HG03108 (cell line): ENCODE measurements around the gene WHAMM.

ENCODE experiments used
- ATAC-seq: cut with Tn5 transposase; IDR thresholded peaks from one replicate; pipeline ENCODE4 v1.9.1; 2021; ENCODE audit warnings: moderate library complexity; ENCODE audit not compliant: unreplicated experiment

Gene WHAMM

DNA sequence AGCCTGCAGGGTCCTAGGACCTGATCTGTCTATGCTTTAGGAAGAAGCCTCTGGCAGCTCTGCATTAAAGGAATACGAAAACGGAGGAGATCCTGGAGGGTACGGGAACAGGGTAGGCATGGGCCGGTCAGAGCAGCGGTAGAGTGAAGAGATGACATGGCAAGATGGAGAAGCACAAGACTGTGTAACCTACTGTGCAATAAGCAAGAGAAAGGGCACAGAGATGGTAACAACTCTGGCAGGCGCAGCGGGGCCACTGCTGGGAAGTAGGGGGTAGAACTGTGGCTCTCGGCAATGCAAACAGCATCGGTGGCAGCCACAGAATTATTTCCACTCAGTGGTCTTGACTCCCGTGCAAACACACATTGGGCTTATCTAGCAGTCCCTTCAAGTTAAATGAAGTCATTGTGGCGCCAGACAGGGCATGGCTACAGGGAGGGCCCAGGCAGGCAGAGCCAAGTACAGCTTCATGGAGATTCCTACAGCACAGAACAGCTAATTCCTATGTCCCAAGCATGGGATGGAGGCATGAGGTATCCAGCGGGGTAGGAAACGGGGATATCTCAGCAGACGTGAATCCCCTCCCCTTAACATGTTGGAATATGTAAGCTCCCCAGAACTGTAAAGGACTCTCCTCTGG lies 28.8 kb downstream of the WHAMM start:
- no peak for ATAC-seq

DNA sequence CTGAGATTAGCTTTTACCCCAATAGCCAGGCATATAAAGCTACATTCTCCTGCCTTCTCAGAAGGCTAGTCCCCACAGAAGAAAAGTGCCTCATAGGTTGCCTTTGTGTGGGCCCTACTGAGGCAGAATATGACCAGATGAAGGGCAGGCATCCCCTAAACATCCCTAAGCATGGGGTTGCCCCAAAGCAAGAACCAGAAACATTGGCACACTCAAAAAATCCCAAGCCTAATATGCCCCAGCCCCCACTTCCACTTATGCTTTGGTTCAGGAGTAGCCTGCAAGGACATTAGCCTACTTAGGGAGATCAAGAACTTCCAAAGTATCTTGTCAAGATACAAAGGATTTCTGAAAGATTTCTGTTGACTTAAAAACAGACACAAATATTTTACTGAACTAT lies 29.7 kb downstream of the WHAMM start:
- no peak for ATAC-seq

DNA sequence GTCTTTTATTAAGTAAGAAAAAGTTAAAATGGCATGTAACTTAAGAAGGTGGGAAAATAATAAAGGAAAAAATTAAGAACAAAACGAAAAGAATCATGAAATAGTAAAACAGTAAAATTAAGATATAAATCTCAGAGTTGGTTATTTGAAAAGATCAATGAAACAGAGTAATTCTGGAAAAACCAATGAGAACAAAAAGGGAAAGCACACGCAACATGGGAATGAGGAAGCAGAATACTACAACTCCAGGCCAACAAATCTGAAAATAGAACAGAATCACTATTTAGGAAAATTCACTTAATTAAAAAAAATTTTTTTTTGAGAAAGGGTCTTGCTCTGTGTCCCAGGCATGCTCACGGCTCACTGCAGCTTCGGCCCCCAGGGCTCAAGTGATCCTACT lies 30.7 kb downstream of the WHAMM start:
- ATAC-seq, result no peak

DNA sequence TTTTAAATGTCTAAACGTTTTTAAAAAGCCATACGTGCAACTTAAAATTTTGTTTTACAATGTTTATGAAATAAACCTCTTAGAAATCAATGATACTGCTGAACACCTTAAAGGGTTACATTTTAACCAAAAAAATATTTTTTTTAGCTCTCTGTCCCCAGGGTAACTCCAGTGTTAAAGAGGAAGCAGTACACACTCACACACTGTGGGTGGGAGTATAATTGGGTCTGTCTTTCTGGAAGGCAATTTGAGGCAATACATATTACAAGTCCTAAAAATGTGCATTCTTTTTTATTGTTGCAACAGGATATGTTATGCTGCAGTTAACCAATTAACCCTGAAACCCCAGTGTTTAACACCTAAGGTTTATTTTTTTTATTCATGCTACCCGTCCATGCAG lies 34.1 kb downstream of the WHAMM start:
- ATAC-seq, result no peak

DNA sequence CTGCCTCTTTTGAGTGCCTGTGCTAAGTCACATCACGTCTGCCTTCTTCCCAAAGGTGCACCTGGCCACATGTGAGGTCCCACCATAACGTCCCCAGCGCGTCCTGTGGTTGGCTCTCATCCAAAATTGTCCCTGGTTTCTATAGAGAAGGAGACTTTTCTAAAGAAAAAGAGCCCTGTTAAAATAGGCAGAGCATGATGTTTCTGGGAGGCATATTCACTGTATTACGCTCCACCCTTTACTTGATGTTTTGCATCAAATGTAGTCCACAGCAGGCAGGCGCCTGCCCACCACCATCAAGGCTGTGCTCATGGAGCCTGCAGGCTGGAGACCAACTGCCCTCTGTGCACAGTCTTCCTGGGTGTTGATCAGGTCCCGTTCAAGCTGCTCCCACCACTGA lies 36.3 kb downstream of the WHAMM start:
- no peak for ATAC-seq

DNA sequence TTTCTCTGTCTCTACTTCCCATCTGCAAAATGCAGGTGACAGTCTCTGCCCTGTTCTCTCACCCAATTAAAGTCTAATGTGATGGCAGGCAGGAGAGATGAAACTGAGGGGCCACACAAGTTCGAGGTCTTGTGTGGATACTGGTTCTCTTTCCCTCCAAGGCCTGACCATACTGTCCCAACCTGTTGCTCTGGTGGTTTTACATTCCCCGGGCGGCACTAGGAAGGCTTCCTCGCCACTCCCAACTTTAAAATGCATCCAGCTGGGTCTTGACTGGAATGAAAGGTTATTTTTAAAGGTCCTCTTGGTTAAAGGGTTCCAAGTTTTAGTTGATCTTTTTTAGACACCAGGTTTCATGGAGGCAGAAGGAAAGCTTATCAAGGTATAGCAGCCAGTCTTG lies 37.2 kb downstream of the WHAMM start:
- ATAC-seq, result no peak

DNA sequence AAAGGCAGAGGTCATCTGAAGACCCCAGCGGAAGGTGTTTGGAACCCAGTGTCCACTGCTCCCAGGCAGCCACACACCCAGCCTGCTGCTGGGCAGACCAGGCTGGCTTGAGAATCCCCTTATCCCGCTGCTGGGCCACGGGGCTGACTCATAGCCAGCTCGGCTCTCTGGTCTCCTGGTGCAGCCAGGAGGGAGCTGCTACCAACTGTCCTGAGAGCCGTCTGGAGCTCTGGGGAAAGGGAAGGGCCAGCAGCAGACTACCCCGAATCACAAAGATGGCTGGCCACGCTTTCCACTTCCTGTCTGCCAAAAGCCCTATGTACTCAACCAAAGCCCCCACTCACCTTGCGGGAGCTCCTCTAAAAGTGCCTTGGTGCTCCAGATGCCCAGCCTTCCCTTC lies 38.3 kb downstream of the WHAMM start:
- no peak for ATAC-seq

DNA sequence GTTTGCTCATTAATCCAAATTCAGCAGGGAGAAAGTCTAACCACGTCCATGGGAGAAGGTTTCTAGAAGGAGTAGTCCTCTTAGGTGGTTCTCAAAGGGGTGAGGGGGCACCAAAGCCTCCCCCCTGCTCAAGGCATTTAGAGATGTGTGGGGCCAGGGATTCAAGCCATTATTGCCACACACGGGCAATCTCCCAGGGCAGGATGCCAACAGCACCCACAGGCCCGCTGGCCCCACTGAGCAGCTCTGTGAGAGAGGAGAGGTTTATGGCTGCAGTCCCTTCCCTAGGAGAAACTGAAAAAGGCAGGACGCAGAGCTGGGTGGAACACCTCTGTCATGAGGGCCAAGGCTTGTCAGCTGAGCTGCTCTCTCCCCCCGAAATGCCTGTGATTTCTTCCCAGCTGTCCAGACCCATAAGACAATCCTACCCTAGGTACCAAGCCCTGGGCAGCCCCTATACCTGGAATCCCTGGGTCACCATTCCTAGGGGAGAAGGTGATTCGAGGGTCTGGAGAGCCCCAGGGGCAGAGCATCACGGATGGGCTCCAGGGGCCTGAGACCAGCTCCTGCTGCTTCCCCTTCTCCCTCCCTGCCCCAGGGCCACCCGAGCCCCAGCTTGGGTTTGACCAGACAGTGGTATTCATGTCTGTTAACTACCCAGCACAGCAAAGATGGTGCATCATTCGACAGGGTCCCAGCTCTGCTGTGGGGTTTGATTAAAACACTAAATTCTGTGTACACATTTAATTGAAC lies 39.0 kb downstream of the WHAMM start:
- ATAC-seq, result no peak

DNA sequence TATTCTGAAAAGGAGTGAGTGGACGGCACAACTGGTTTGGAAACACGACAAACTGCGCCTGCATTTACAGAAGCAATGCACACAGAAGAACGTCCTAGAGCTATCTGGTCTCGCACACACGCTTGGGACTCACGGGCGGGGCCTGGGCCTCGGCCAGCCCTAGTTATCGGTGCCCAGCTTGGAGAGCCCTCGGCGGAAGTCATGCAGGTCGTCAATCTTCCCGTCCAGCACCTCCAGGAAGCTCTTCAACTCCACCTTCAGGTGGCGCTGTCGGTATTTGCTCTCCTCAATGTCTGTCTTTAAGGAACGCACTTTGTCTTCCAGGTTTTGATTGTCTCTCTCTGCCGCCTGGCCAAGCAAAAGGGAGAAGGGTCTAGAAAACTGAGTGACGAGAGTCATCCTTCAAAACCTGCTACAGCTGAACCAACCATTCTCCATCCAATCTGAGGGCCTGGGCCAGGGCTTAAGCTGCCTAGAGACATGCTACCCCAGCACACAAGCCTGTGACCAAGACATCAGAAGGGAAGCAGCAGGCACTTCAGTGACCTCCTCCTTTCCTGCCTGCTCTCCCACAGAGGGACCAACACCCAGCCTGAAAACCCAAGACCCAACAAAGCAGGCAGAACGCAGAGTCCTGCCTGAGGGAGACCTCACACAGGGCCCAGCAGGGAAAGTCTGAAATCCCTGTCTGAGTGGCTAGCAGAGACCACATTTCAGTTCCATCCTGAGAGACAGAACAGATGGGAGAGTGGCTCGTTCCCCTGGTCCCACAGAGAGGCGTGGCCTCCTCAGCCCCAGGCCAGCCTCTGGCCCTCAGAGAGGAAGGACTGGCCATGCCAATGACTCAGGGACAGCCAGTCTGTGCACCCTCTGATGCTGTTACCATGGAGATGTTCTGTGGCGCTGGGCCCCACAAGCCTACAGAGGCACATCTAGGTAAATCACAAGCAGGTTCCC lies 40.4 kb downstream of the WHAMM start:
- peak; percentile 66 for ATAC-seq

DNA sequence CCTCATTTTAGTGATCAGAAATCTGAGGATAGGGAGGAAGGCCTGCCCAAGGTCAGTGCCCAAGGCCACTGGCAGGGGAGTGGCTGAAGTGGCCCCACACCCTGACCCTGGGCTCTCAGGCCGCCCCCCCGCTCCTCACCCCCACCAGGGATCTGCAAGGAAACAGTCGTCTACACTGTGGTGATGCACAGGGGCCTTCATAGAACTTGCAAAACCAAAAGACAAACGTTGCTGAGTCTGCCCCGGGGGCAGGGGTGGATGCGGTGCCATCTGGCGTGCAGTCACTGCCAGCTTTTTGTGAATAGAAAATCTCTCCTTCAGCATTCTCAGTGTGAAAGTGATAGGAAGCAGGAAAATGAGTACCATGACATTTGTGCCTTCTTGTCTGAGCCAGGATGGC lies 41.3 kb downstream of the WHAMM start:
- ATAC-seq, result no peak

DNA sequence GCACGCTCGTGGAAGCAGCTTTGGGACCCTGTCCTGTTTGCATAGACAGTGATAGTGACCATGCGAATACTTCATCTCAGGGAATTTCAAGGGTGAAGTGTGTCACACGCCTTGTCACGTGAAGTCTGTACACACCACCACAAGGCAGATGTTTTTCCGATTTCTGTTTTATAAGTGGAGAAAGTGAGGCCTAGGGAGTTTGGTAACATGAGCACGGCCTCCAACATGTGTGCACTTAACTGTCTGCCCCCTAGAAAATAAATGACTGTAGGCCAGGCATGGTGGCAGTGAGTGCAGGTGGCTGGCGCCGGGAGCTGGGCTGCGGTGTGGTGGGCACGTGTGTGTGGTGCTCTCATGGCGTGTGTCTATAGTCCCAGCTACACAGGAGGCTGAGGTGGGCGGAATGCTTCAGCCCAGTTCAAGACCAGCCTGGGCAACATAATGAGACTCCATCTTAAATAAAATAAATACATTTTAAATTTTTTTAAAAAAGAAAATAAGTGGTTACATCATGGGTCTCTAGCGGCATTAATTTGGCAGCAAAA lies 42.0 kb downstream of the WHAMM start:
- ATAC-seq, result no peak

DNA sequence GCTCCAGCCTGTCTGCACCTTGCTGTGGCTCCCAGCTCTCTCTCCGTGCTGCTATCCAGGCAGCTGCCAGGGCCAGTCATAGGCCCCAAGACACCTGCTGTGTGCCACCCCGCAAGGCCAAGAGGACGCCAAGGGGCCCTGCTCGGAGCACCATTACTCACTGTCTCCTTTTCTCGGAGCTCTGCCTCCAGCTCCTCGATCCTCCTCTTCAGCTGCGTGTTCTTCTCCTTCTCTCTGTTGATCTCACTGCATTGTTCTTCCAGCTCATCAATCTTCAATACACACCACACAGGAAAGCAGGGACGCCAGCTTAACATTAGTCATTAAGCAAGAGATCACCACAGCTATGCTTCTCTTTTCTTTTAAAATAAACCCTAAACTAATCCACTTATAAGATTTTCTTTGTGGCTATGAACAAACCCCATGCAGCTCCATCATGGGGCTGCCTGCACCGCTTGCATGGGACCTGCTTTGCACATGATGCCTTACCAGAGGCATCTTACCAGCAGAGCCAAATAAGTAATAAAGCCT lies 42.6 kb downstream of the WHAMM start:
- no peak for ATAC-seq

DNA sequence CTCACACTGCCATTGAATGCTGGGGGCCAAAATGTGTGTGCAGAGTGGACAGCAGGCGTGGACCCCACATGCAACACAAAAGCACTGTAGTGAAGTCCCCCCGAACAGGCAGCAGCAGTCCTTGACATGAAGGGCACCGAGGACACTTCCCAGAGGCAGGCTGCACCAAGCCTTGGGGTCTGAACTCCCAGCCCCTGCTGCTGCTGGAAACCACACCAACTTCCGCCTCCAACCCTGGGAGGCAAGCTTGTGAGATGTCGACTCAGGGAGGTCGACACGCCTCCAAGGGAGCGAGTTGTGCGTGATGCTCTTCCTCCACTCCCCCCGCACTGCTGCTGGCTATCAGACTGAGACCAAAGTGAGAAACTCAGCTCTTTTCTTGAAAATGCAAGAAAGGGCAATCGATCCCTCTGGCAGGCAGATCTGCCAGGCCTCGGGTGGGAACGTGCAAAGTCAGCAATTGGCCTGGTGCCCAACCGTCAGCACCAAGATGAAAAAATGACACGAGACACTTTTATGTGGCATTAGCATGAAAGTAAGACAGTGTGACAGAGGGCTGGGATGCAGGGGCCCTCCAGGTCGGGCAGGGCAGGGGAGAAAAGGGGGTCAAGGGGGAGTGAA lies 43.6 kb downstream of the WHAMM start:
- ATAC-seq, result no peak

DNA sequence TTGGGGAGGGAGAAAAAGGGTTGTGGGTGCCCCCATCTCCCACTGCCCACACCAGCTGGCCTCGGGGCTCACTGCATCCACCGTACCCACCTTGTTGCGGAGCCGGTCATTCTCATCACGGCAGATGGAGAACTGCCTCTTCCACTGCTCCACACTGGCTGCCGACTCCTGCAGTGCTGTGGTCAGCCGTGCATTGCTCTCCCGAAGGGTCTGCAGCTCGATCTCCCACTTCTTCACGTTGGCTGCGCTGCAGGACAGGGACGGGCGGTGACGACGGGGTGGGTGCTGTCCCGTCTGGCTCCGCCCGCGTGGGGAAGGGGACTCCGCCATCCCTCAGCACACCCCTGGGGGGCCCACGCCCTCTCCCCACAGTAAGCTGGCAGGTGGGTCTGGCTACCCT lies 45.1 kb downstream of the WHAMM start:
- no peak for ATAC-seq

DNA sequence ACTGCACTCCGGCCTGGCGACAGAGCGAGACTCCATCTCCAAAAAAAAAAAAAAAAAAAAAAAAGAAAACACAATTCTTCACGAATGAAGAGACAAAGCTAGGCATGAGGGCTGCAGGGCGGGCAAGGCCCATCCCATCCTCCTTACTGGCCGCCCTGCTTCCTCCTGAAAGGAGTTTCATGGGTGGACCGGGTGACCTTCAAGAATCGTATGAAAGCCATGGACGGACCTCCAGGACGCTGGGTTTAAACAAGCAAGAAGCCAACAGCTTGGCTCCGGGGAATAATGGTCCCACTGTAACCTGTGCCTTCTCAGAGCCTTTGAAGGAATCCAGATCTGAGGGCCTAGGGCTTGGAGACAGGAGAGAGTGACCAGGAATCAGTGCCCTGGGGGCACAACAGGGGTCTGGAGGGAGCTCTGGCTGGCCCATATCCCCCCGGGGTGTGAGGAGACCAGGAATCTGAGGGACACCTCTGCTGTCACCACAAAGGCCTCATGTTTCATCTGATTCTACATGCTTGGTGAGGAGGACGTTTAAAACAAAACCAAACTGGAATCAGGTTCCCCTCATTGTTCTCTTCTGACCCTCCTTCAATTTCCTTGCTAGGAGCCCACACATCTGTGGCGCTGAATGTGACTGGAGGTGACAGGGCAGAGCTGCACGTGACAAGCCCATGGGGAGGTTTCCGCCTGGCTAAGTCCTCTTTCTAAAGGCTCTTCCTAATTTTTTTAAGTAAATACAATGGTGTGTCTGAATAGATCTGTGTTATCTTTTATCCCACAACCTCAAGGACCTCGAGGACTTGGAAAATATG lies 46.1 kb downstream of the WHAMM start:
- ATAC-seq, result no peak

DNA sequence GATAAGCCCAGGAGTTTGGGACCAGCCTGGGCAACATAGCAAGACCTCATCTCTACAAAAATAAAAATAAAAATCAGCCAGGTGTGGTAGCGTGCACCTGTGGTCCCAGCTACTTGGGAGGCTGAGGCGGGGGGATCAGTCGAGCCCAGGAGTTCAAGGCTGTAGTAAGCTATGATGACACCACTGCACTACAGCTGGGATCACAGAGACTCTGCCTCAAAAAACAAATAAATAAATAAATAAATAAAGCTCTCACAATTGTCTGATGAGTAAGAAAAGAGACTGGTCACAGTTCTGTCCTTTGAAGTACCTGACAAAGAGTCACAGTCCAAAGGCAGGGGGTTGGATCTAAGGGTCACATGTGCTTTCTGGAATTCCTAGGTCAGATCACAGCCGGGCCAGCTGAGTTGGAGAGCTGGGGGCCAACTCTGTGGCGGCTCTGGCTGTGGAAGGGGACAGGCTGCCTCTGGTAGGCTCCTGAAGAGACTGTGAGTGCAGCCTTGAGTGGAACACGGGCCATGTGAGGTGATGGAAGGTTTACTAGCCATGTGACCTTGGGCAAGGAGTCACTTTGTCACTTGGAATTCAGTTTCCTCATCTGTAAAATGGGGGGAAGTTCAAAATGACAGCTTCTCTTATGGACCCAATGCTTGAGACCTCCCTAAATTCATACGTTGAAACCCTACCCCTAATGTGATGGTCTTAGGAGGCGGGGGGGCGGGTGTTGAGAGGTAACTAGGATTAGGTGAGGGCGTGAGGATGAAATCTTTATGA lies 47.2 kb downstream of the WHAMM start:
- no peak for ATAC-seq

DNA sequence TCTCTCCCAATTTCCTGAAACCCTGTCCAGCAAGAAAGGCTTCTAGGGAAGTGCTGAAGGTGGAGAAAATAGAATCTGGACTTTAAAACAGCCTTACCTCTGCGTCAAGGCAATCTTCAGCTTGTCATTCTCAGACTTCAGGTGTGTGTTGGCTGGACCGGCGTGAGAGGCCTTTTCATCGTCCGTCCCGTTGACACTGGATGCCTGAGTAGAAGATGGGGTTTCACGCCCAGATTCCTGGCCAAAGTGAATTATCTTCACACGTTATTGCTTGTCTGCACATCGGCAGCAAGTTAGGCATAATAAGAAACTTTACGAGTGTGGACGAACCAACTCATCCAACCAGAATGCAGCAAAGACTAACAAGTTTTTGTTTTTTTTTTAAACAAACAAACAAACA lies 49.5 kb downstream of the WHAMM start:
- no peak for ATAC-seq

DNA sequence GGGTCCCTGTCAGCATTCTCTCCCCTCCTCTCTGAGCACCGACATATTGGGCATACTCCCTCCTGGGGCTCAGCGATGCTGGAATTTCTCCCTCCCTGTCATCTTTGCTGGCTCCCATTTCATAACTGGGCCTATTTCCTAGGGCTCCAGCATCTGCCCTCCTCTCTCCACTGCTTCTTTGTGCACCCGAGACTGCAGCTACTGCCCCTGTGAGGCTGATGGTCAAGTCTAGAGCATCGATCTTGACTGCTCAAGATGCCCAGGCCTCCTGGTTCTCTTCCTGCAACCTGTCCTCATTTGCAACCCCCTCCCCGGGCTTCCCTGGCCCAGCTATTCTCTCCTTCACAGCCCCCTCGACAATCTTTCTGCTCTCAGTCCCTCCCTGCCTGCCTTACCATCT lies 53.5 kb downstream of the WHAMM start:
- ATAC-seq, result no peak

DNA sequence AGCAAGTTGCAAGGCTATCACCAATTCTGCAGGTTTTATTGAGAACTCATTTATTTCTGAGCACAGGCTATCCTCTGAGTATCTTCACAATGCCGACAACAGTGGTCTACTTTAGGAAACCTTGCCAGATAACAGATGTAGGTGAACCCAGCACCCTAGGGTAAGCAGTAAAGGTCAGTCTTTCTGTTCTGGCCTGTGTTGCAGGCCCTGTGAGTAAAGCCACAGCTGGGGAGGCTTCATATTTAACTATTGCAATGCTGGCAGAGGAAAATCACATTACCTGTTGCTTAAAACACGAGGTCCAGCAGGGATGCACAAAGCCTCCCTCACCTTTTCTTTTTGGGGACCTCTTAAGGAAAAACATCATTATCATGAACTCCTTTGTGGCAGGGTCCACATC lies 55.5 kb downstream of the WHAMM start:
- ATAC-seq, result no peak
